HepG2 (cell line): ENCODE results near the gene CFAP206. TPM values are rescaled to one million over a fixed set of nuclear protein-coding genes. Genes with fewer than 3 reads are reported as not detected.

Experiments used
- BCL6 ChIP-seq: IDR thresholded peaks from 2 replicates; pipeline ENCODE4 v1.6.1; 2016; ENCODE audit warnings: missing genetic modification reagents, missing compliant biosample characterization
- GLMP ChIP-seq: sonication (generic); formaldehyde crosslinking; IDR thresholded peaks from 2 replicates; pipeline ENCODE4 v1.9.0; 2021; ENCODE audit warnings: missing genetic modification reagents, mild to moderate bottlenecking, borderline replicate concordance
- IRF9 ChIP-seq: sonication (generic); formaldehyde crosslinking; IDR thresholded peaks from 2 replicates; pipeline ENCODE4 v1.8.0; 2022; ENCODE audit warnings: missing genetic modification reagents, mild to moderate bottlenecking, borderline replicate concordance
- KLF9 ChIP-seq: IDR thresholded peaks from 2 replicates; pipeline ENCODE4 v1.6.1; 2016; ENCODE audit warnings: low read depth
- SKIL ChIP-seq: sonication (generic); formaldehyde crosslinking; IDR thresholded peaks from 2 replicates; pipeline ENCODE4 v1.8.0; 2022; ENCODE audit warnings: missing genetic modification reagents, mild to moderate bottlenecking, moderate library complexity, borderline replicate concordance
- TFE3 ChIP-seq: IDR thresholded peaks from 2 replicates; pipeline ENCODE4 v1.6.1; 2016
- TRIM22 ChIP-seq: fragments of 450-650 bp; IDR thresholded peaks from 2 replicates; pipeline ENCODE4 v1.6.1; 2017
- ZC3H13 ChIP-seq: sonication (generic); formaldehyde crosslinking; IDR thresholded peaks from 2 replicates; pipeline ENCODE4 v1.8.1; 2023; ENCODE audit warnings: mild to moderate bottlenecking, missing genetic modification reagents, moderate library complexity
- ZFP90 ChIP-seq: sonication (generic); formaldehyde crosslinking; IDR thresholded peaks from 2 replicates; pipeline ENCODE4 v1.8.0; 2022; ENCODE audit warnings: missing genetic modification reagents, mild to moderate bottlenecking, inconsistent platforms, borderline replicate concordance
- ZXDC ChIP-seq: sonication (generic); formaldehyde crosslinking; IDR thresholded peaks from 2 replicates; pipeline ENCODE4 v1.5.0; 2020; ENCODE audit warnings: mild to moderate bottlenecking, missing genetic modification reagents
- polyA plus RNA-seq, 8 experiments: library from polyadenylated mRNA; depleted of rRNA in 3 of 8; stranded (reverse) in 7 of 8; unstranded in 1 of 8; fragments of >200 nt; fragmentation: Illumina TruSeq in 4 of 8; extraction: Trizol in 4 of 8; gene quantifications; 2 replicates each; pipeline versions ENCODE4 v1.2.1 to v1.2.3, GENCODE V29; 2011 to 2016; ENCODE audit warnings: low read depth in 4 of 8, missing spikeins in 1 of 8, mixed read lengths in 1 of 8; ENCODE audit not compliant: insufficient read depth in 1 of 8
- total RNA-seq, 5 experiments: library from RNA; depleted of rRNA; stranded (reverse); fragments of >200 nt; fragmentation: Illumina TruSeq; extraction: Trizol; gene quantifications; 2 replicates each; pipeline ENCODE4 v1.2.3, GENCODE V29; 2016; ENCODE audit warnings: low read depth in 1 of 5

Gene CFAP206
- total and polyA plus RNA-seq, 2 of the 13 experiments (the other 11 are each of a cell fraction or from before 2014, with no cell fraction given) = not detected

GRCh38 chr6:87375315-87375714 is 32.5 kb upstream of the CFAP206 start (continued):
- TF ChIP-seq ZXDC (CRISPR knock-in tag) = no peak
- no peak for TF ChIP-seq BCL6 (CRISPR knock-in tag)
- no peak for TF ChIP-seq TRIM22
- TF ChIP-seq GLMP (CRISPR knock-in tag) = no peak
- no peak for TF ChIP-seq IRF9 (CRISPR knock-in tag)
- TF ChIP-seq ZC3H13 (CRISPR knock-in tag) = no peak
- TF ChIP-seq ZFP90 (CRISPR knock-in tag) = no peak
- no peak for TF ChIP-seq SKIL (CRISPR knock-in tag)
- no peak for TF ChIP-seq TFE3
- TF ChIP-seq KLF9 = no peak
